ENCODE measurements around the gene C2orf92.

Gene C2orf92

DNA sequence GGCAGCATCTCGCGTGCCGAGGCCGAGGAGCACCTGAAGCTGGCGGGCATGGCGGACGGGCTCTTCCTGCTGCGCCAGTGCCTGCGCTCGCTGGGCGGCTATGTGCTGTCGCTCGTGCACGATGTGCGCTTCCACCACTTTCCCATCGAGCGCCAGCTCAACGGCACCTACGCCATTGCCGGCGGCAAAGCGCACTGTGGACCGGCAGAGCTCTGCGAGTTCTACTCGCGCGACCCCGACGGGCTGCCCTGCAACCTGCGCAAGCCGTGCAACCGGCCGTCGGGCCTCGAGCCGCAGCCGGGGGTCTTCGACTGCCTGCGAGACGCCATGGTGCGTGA, 54.5 kb downstream of the C2orf92 start:
- TF ChIP-seq, protein P1, sequence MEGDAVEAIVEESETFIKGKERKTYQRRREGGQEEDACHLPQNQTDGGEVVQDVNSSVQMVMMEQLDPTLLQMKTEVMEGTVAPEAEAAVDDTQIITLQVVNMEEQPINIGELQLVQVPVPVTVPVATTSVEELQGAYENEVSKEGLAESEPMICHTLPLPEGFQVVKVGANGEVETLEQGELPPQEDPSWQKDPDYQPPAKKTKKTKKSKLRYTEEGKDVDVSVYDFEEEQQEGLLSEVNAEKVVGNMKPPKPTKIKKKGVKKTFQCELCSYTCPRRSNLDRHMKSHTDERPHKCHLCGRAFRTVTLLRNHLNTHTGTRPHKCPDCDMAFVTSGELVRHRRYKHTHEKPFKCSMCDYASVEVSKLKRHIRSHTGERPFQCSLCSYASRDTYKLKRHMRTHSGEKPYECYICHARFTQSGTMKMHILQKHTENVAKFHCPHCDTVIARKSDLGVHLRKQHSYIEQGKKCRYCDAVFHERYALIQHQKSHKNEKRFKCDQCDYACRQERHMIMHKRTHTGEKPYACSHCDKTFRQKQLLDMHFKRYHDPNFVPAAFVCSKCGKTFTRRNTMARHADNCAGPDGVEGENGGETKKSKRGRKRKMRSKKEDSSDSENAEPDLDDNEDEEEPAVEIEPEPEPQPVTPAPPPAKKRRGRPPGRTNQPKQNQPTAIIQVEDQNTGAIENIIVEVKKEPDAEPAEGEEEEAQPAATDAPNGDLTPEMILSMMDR (IDR thresholded peaks at IDR 0.05): no peak

DNA sequence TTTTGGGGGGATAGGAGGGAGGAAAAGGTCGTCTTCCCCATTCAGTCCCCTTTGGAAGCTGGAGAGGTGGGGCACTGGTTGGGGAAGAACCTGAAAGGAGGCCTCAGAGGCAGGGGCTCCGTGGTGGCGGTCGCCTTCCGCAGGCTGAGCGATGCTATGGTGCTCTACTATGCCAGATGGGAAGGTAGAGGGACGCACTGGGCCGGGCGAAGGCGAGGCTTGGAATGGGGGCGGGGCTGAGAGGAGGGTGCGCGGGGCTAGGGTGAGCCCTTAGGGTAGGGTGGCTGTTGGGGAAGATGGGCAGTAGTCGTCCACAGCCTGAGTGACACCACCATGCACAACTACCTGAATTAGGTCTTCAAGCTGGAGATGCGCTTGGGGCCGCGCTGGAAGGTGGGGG, 55.0 kb downstream of the C2orf92 start:
- TF ChIP-seq, protein P1 (IDR thresholded peaks at IDR 0.05): no peak

DNA sequence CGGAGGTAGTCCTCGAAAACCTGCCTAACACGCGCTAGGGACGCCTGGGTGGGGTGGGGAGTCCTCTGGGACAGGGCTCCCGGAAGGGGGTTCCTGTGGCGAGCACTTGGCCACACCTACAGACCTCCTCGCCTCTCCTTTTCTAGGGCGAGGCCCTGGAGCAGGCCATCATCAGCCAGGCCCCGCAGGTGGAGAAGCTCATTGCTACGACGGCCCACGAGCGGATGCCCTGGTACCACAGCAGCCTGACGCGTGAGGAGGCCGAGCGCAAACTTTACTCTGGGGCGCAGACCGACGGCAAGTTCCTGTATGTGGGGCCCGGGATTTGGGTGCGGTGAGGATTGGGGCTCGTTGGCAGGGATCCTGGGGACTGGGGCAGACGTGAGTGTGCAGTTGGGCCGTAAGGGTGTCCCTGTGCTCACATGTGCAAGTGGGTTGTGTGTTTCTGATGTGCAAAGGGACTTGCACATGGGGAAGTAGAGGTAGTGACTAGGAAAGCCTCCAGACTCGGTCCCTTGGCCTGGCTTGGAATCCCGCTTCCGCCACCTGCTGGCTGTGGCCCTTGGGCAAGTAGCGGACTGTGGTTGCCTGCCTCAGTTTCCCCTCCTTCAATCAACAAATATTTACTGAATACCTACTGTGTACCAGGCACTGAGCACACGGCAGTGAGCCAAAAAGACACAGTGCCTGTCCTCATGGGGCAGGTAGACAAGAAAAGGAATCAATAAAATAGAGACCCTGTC, 55.6 kb downstream of the C2orf92 start:
- TF ChIP-seq, protein P1 (IDR thresholded peaks at IDR 0.05): no peak

DNA sequence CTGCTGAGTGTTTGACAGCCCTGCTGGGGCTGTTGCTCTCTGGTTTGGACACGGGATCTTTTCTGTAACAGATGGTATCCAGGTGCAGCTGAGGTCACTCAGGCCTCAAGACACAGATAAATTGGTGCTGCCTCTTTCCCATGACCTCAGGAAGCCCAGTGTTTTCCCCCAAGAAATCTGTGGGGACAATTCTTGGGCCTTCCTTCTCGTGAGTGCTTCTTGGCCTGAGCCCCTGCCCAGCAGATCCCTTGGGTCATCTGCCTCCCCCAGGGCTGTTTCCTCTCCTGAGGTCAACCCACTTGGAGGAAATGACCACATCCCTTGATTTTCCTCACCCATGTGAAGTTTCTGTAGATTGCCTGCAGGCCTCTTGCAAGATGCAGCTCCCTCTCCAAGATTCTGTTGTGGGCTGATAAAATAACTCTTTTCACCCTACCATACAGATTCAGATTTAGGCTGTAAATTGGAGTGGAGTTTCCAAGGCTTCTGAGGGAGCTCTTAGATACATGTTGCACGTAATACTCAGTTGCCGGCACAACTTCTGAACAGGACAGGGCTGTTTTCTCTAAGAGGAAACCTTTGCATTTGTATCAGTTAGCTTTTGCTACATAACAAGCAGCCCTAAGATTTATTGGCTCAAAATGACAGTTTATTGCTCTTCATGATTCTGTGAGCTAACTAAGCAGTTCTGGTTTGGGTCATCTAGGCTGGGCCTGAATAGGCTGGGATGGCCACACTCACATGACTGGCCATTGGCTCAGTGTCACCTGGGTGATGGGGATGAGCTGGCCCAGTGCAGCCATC, 57.0 kb downstream of the C2orf92 start:
- TF ChIP-seq, protein P1 (IDR thresholded peaks at IDR 0.05): no peak

DNA sequence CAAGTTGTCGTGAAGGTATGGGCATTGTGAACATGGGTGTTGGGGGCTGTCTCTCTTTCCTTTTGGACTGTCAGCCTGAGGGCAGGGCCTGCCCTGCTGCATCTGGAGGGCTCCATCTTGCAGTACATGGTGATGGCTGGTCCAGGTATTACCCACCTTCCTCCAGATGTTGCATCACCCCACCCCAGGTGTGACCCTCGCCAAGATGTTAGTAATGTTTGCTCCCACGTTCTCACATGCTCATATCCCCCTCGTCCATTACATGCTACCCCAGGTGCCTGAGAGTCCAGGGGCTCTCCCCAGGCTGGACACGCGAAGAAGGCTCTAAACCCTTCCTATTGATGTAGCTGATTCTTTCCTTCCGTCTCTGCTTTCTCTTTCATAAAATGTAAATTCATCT, 57.8 kb downstream of the C2orf92 start:
- TF ChIP-seq, protein P1 (IDR thresholded peaks at IDR 0.05): no peak

GRCh38 chr2:97728091-97728731, 58.7 kb downstream of the C2orf92 start:
- TF ChIP-seq, protein P1 (IDR thresholded peaks at IDR 0.05): no peak

- TF ChIP-seq, protein P1 (IDR thresholded peaks at IDR 0.05): no peak
Measured at GRCh38 chr2:97730245-97730644, 60.7 kb downstream of the C2orf92 start.

Data from LNCAP (cell line).